SU-DHL-6 (cell line): ENCODE results near the gene MYO6.

Source experiments
- H2AFZ ChIP-seq: fragments of 200-600 bp; sonication (generic); 2 replicates; pipeline ENCODE4 v1.6.1; 2014; ENCODE audit warnings: low read depth, mild to moderate bottlenecking, moderate library complexity, mixed read lengths, antibody characterized with exemption, low read length; ENCODE audit not compliant: severe bottlenecking
- H3F3A ChIP-seq: fragments of 200-600 bp; shearing (Covaris generic); 2 replicates; pipeline ENCODE4 v1.6.0; 2016; ENCODE audit warnings: antibody characterized with exemption, mild to moderate bottlenecking; ENCODE audit not compliant: insufficient read depth
- H3K27ac ChIP-seq: fragments of 200-600 bp; sonication (generic); 2 replicates; pipeline ENCODE4 v1.5.1; 2016; ENCODE audit warnings: low read depth, mild to moderate bottlenecking, low read length, moderate library complexity, mixed read lengths
- H3K27me3 ChIP-seq: fragments of 200-600 bp; sonication (generic), shearing (Covaris generic); 2 replicates; pipeline ENCODE4 v1.6.0; 2014; ENCODE audit warnings: mild to moderate bottlenecking, low read length
- H3K36me3 ChIP-seq: fragments of 200-600 bp; sonication (generic); 2 replicates; pipeline ENCODE4 v1.6.1; 2014; ENCODE audit warnings: mild to moderate bottlenecking, low read length, mixed read lengths
- H3K4me2 ChIP-seq: fragments of 300-600, 200-600 bp; shearing (Covaris generic), sonication (generic); 2 replicates; pipeline ENCODE4 v1.6.0; 2014; ENCODE audit warnings: low read length, low read depth, mild to moderate bottlenecking; ENCODE audit not compliant: poor library complexity, severe bottlenecking
- H3K4me3 ChIP-seq: fragments of 200-600 bp; sonication (generic); 2 replicates; pipeline ENCODE4 v1.5.1; 2014; ENCODE audit warnings: antibody characterized with exemption, low read length, mild to moderate bottlenecking, mixed read lengths; ENCODE audit not compliant: insufficient read depth, poor library complexity, severe bottlenecking
- H3K79me2 ChIP-seq: fragments of 200-600 bp; sonication (generic); 2 replicates; pipeline ENCODE4 v1.6.1; 2014; ENCODE audit warnings: mild to moderate bottlenecking, low read length, moderate library complexity; ENCODE audit not compliant: insufficient read depth
- H3K9ac ChIP-seq: fragments of 200-600 bp; sonication (generic); 2 replicates; pipeline ENCODE4 v1.7.0; 2014; ENCODE audit warnings: mild to moderate bottlenecking, low read length
- H3K9me2 ChIP-seq: fragments of 200-600 bp; sonication (generic); replicated peaks from 2 replicates; pipeline ENCODE4 v1.6.1; 2014; ENCODE audit warnings: low read length; ENCODE audit not compliant: insufficient read depth
- H3K9me3 ChIP-seq: fragments of 200-600 bp; sonication (generic); 2 replicates; pipeline ENCODE4 v1.6.1; 2014; ENCODE audit warnings: low read length, mixed read lengths; ENCODE audit not compliant: insufficient read depth
- H4K20me1 ChIP-seq: fragments of 200-600 bp; sonication (generic); 2 replicates; pipeline ENCODE4 v1.6.1; 2014; ENCODE audit warnings: low read depth, mild to moderate bottlenecking, antibody characterized with exemption, low read length, moderate library complexity, mixed read lengths
- CTCF ChIP-seq: fragments of 200-600 bp; sonication (generic); IDR thresholded peaks from one replicate; pipeline ENCODE4 v1.5.1; 2017; ENCODE audit warnings: antibody characterized with exemption, mild to moderate bottlenecking, low read length, moderate library complexity; ENCODE audit not compliant: insufficient read depth, poor library complexity, severe bottlenecking
- EZH2phosphoT487 ChIP-seq: fragments of 200-600 bp; sonication (generic), shearing (Covaris generic); conservative IDR thresholded peaks from 2 replicates; pipeline ENCODE4 v1.6.1; 2018; ENCODE audit warnings: mild to moderate bottlenecking, antibody characterized with exemption, low read length, moderate library complexity, mixed read lengths

The MYO6 gene

DNA sequence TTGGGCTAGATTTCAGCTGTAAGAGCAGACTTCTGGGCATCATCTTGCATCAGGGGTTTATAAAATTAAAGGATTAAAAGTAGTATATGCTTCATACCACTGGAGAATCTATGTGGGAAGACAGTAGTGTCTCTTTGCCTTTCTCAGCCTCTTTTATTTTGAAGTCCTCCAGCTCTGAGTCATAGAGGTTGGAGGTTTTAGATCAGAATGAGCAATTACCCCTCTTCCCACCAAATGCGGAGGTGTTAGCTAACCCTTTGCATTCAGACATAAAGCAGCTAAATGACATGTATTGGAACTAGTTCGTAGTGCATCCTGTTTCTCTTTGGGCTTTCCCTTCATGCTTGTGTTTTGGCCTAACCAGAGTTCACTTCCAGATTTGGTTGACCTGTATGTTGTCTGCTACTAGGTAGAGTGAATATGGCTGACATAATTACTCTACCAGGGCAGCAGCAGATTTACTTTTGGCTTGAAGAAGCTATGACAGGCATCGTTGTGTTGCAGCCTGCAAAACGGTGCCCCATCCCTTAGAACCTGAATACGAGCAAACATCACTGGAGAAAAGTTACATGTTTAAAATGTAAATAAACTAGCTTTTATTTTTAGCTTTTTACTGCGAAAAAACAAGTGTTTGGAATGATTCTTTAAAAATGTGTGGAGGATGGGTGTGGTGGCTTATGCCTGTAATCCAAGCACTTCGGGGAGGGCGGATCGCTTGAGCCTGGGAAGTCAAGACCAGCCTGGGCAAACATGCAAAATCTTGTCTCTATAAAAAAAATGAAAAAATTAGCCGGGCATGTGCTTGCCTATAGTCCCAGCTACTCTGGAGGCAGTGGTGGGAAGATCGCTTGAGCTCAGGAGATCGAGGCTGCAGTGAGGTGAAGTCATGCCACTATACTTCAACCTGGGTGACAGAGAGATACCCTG is 82.2 kb downstream of the MYO6 start:
- Histone ChIP-seq H4K20me1 (no peaks in the 10 kb centered on the region), H3K4me2 (no peak overlapping the region), H2AFZ (no peak overlapping the region), H3K27me3 (no peaks in the 10 kb centered on the region), H3K4me3 (no peak overlapping the region), H3K27ac (no peak overlapping the region), H3K79me2 (no peaks in the 10 kb centered on the region), H3K36me3 (no peaks in the 10 kb centered on the region), H3K9me2 (no peaks in the 10 kb centered on the region), H3F3A (no peaks in the 10 kb centered on the region), H3K9ac (no peak overlapping the region), H3K9me3 (no peaks in the 10 kb centered on the region)
- no peak for TF ChIP-seq EZH2phosphoT487
- TF ChIP-seq CTCF, result no peak

GRCh38 chr6:75834447-75834846 is 85.4 kb downstream of the MYO6 start:
- TF ChIP-seq CTCF (no peak), EZH2phosphoT487 (no peak)
- no peak overlapping the region for H3K4me3 ChIP-seq
- no peaks in the 10 kb centered on the region for H3K9me2 ChIP-seq
- no peak overlapping the region for H2AFZ ChIP-seq
- H3K27ac ChIP-seq, result no peak overlapping the region
- no peaks in the 10 kb centered on the region for H3K36me3 ChIP-seq
- no peak overlapping the region for H3K4me2 ChIP-seq
- no peaks in the 10 kb centered on the region for H3K9me3 ChIP-seq
- no peaks in the 10 kb centered on the region for H3K27me3 ChIP-seq
- H4K20me1 ChIP-seq, result no peaks in the 10 kb centered on the region
- no peaks in the 10 kb centered on the region for H3K79me2 ChIP-seq
- no peak overlapping the region for H3K9ac ChIP-seq
- no peaks in the 10 kb centered on the region for H3F3A ChIP-seq

- H3K27ac ChIP-seq, result no peak overlapping the region
- no peaks in the 10 kb centered on the region for H3K9me2 ChIP-seq
- H4K20me1 ChIP-seq, result no peaks in the 10 kb centered on the region
- H3K79me2 ChIP-seq, result no peaks in the 10 kb centered on the region
- no peak overlapping the region for H3K4me2 ChIP-seq
- H2AFZ ChIP-seq, result no peak overlapping the region
- TF ChIP-seq EZH2phosphoT487, result no peak
- TF ChIP-seq CTCF, result no peak
- no peak overlapping the region for H3K9ac ChIP-seq
- H3K9me3 ChIP-seq, result no peaks in the 10 kb centered on the region
- no peaks in the 10 kb centered on the region for H3K27me3 ChIP-seq
- H3K4me3 ChIP-seq, result no peak overlapping the region
- 0 out of 2 replicates have a peak, but pooled peaks cover 3% of the 10 kb centered on the region for H3F3A ChIP-seq
- H3K36me3 ChIP-seq, result no peaks in the 10 kb centered on the region
These were observed 93.2 kb downstream of the MYO6 start for GRCh38 chr6:75842191-75842590.
